ENCODE results near the gene UBE2Q1.

UBE2Q1 gene

DNA sequence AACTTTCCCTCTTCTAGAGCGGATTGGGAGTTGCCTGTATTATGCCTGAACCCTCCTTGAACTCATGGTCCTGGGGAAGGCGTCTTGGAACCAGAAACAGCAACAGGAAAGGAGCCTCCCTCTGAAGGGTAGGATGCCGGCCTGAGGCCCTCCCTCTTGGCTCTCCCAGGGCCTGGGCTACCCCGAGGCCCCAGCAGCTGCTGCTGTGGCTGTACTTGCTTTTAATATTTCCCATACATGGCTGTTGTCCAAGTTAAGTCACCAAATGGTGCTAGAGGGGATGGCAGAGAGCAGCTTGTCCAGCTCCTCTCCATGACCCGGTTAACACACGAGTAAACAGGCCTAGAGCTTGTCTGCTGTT lies 19.6 kb upstream of the UBE2Q1 start:
- TF ChIP-seq, protein P1, sequence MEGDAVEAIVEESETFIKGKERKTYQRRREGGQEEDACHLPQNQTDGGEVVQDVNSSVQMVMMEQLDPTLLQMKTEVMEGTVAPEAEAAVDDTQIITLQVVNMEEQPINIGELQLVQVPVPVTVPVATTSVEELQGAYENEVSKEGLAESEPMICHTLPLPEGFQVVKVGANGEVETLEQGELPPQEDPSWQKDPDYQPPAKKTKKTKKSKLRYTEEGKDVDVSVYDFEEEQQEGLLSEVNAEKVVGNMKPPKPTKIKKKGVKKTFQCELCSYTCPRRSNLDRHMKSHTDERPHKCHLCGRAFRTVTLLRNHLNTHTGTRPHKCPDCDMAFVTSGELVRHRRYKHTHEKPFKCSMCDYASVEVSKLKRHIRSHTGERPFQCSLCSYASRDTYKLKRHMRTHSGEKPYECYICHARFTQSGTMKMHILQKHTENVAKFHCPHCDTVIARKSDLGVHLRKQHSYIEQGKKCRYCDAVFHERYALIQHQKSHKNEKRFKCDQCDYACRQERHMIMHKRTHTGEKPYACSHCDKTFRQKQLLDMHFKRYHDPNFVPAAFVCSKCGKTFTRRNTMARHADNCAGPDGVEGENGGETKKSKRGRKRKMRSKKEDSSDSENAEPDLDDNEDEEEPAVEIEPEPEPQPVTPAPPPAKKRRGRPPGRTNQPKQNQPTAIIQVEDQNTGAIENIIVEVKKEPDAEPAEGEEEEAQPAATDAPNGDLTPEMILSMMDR (IDR thresholded peaks at IDR 0.05; ENCODE audit: low read length, missing control alignments) = no peak

DNA sequence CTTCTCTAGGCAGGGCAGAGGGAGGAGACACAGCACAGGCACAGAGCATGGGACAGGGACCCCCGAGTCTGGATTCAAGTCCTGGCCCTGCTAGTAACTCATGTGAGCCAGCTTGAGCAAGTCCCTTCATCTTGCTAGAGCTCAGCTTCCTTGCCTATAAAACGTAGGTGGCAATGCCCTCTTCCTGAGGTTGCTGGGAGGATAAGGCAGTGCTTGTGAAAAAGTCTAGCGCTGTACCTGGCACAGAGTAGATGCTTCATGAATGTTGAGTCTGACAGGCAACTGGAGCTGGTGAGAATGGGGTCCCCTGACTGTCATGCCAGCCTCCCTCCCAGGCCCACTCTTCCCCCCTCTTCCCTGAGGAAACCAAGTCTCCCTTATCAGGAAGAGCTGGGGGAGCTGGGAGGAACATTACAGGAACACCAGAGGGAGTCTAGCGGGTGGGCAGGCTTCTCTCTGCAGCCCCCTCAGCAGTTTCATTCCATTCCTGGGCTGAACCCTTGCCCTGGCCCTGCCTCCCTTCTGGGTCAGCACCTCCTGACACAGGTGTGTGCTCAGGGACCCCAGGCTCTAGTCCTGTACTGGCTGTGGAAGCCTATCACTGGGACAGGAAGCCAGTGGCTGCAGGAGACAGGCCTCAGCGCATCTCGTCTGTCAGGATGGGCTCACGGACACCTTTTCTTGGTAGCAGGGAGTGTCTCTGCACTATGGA lies 19.0 kb upstream of the UBE2Q1 start:
- TF ChIP-seq, protein P1 (IDR thresholded peaks at IDR 0.05; ENCODE audit: low read length, missing control alignments) = no peak
- DNase-seq (ENCODE audit: low read depth) = no peak
- H3K4me3 ChIP-seq (replicated peaks; ENCODE audit: low read depth, low read length) = no peak overlapping the region

More for the DNA sequence above, 19.6 kb upstream of the UBE2Q1 start:
- DNase-seq (ENCODE audit: low read depth) = peak; percentile 17
- H3K4me3 ChIP-seq (replicated peaks; ENCODE audit: low read depth, low read length) = no peak overlapping the region

DNA sequence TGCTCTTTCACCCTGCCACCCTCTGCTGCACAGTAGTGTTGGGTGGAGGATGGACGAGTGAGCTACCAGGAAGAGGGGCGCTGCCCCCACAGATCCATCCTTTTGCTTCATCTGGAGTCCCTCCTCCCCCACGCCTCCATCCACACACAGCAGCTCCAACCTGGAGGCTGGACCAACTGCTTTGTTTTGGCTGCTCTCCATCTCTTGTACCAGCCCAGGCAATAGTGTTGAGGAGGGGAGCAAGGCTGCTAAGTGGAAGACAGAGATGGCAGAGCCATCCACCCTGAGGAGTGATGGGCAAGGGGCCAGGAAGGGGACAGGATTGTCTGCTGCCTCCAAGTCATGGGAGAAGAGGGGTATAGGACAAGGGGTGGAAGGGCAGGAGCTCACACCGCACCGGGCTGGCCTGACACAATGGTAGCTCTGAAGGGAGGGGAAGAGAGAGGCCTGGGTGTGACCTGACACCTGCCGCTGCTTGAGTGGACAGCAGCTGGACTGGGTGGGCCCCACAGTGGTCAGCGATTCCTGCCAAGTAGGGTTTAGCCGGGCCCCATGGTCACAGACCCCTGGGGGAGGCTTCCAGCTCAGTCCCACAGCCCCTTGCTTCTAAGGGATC lies 17.6 kb upstream of the UBE2Q1 start:
- no peak for DNase-seq (ENCODE audit: low read depth)
- TF ChIP-seq, protein P1 (IDR thresholded peaks at IDR 0.05; ENCODE audit: low read length, missing control alignments) = no peak

DNA sequence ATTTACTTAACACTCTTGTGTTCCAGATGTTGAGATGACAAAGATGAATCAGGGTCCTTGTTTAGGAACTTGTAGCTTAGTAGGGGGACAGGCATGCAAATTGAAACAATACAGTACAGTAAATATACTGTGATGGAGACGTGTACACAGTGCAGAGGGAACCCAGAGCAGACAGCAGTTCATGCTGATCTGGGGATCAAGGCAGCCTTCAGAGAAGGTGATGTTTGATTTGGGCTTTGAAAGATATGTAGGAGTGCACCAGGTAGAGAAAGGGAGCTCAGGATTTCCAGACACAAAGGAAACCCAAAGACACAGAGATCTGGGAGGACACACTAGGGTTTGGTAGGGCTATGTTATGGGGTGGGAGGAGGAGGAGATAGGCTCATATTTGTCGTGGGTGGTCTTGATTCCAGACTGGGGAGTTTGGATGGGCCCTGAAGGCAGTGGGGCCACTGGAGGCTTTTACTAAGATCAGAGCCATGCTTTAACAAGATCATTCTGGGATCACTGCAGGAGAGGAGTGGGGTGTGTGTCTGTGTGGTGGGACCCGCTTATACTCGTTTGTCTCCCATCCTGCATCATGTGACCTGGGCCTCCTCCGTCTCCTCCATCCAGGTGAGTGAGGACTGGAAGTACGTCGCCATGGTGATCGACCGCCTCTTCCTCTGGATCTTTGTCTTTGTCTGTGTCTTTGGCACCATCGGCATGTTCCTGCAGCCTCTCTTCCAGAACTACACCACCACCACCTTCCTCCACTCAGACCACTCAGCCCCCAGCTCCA lies 16.9 kb upstream of the UBE2Q1 start:
- DNase-seq (ENCODE audit: low read depth) = no peak
- no peak overlapping the region for H3K4me3 ChIP-seq (replicated peaks; ENCODE audit: low read depth, low read length)
- TF ChIP-seq, protein P1 (IDR thresholded peaks at IDR 0.05; ENCODE audit: low read length, missing control alignments) = no peak

More for the DNA sequence above, 17.6 kb upstream of the UBE2Q1 start:
- H3K4me3 ChIP-seq (replicated peaks; ENCODE audit: low read depth, low read length) = no peak overlapping the region

DNA sequence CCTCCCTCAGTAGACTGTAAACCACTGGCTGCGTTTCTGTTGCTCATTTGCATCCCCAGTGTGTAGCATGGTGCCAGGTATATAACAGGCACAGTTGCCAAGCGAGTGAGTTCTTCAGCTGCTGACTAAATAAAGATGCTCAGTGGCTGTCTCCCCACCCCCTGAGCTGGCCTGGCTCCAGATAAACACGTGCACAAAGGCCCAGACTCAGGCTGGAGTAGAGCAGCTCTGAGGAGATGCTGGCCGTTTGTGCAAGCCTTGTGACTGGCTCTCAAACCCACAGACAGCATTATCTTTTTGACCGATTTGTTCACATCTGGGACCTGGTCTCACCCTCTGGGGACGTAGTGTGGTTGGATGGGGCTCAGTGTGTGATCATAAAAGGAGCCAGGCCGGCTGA lies 16.3 kb upstream of the UBE2Q1 start:
- peak; percentile 24 for DNase-seq (ENCODE audit: low read depth)
- H3K4me3 ChIP-seq (replicated peaks; ENCODE audit: low read depth, low read length) = no peak overlapping the region
- TF ChIP-seq, protein P1 (IDR thresholded peaks at IDR 0.05; ENCODE audit: low read length, missing control alignments) = no peak

DNA sequence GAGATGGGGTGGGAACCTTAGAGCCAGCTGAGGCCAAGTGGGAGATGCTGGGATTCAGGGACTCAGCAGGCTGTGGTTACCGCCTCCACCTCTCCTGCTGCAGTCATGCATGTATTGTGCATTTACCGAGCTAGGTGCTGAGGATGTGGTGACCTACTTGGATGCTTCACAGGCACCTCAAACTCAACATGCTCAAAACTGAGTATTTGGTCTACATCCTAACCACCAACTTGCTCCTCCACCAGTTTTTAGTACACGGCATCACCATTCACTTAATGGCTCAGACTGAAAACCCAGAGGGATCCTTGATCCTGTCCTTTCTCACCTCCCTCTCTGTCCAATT lies 14.7 kb upstream of the UBE2Q1 start:
- TF ChIP-seq, protein P1 (IDR thresholded peaks at IDR 0.05; ENCODE audit: low read length, missing control alignments) = no peak
- no peak overlapping the region for H3K4me3 ChIP-seq (replicated peaks; ENCODE audit: low read depth, low read length)
- no peak for DNase-seq (ENCODE audit: low read depth)

Measured in fibroblast of pulmonary artery (primary cell).